T-helper 17 cell (primary cell): ENCODE results near the gene FIGLA. TPM values are rescaled to one million over a fixed set of nuclear protein-coding genes. Genes with fewer than 3 reads are reported as not detected.

ENCODE experiments used
- ATAC-seq: fragments of 150-1000 bp; cut with Tn5 transposase; 2 replicates; pipeline ENCODE4 v1.10.0; 2021; ENCODE audit warnings: mild to moderate bottlenecking, moderate library complexity
- DNase-seq, 3 donors: peaks; one replicate each; pipeline versions ENCODE4 v3.0.0 to v3.0.0-alpha.2; 2020 to 2021
- H3K9me3 ChIP-seq: one replicate; pipeline ENCODE4 v1.7.0; 2013; ENCODE audit warnings: low read length, mild to moderate bottlenecking; ENCODE audit not compliant: control insufficient read depth, poor library complexity, severe bottlenecking
- H3K27ac Mint-ChIP-seq: one replicate; pipeline ENCODE4 v1.8.0; 2022; ENCODE audit warnings: mild to moderate bottlenecking, moderate library complexity, mixed read lengths
- H3K27me3 Mint-ChIP-seq: one replicate; pipeline ENCODE4 v1.8.0; 2022; ENCODE audit warnings: mixed read lengths
- H3K36me3 Mint-ChIP-seq: one replicate; pipeline ENCODE4 v1.8.0; 2022; ENCODE audit warnings: low read depth, mixed read lengths
- H3K4me1 Mint-ChIP-seq: one replicate; pipeline ENCODE4 v1.8.0; 2022; ENCODE audit warnings: mild to moderate bottlenecking, mixed read lengths
- H3K4me3 Mint-ChIP-seq: one replicate; pipeline ENCODE4 v1.8.0; 2022; ENCODE audit warnings: mild to moderate bottlenecking, moderate library complexity, mixed read lengths
- total RNA-seq, 4 donors: library from RNA in 2 of 4; stranded (reverse) in 2 of 4; gene quantifications; one replicate each; pipeline ENCODE4 v1.2.3 and lab custom pipeline; 2022 to 2026

FIGLA gene
- total RNA-seq, 2 donors from 2014 or later, result not detected

- H3K27me3 Mint-ChIP-seq, result peaks cover 56% of the 10 kb centered on the region
Measured at GRCh38 chr2:70759446-70759845, 31.0 kb downstream of the FIGLA start.

GRCh38 chr2:70757966-70758365 is 32.5 kb downstream of the FIGLA start:
- Mint-ChIP-seq H3K36me3 (no peaks in the 10 kb centered on the region), H3K27me3 (peaks cover 48% of the 10 kb centered on the region), H3K4me3 (no peak overlapping the region), H3K27ac (no peak overlapping the region), H3K4me1 (no peaks in the 10 kb centered on the region)
- DNase-seq (no peak), ATAC-seq (no peak)
- H3K9me3 ChIP-seq, result no peaks in the 10 kb centered on the region

More at GRCh38 chr2:70759446-70759845, 31.0 kb downstream of the FIGLA start:
- ATAC-seq, result no peak
- no peaks in the 10 kb centered on the region for H3K4me1 Mint-ChIP-seq
- no peaks in the 10 kb centered on the region for H3K36me3 Mint-ChIP-seq
- no peak overlapping the region for H3K4me3 Mint-ChIP-seq
- H3K27ac Mint-ChIP-seq, result no peak overlapping the region
- no peak for DNase-seq
- H3K9me3 ChIP-seq, result no peaks in the 10 kb centered on the region

- ATAC-seq (no peak), DNase-seq (no peak)
- no peaks in the 10 kb centered on the region for H3K9me3 ChIP-seq
- Mint-ChIP-seq H3K4me3 (no peak overlapping the region), H3K27me3 (peaks cover 46% of the 10 kb centered on the region), H3K4me1 (no peaks in the 10 kb centered on the region), H3K36me3 (no peaks in the 10 kb centered on the region), H3K27ac (no peak overlapping the region)
Measured at GRCh38 chr2:70757360-70757759, 33.1 kb downstream of the FIGLA start.

GRCh38 chr2:70756128-70756527 is 34.3 kb downstream of the FIGLA start:
- H3K27me3 Mint-ChIP-seq, result peaks cover 39% of the 10 kb centered on the region
- no peaks in the 10 kb centered on the region for H3K9me3 ChIP-seq
- H3K27ac Mint-ChIP-seq, result no peak overlapping the region
- H3K36me3 Mint-ChIP-seq, result no peaks in the 10 kb centered on the region
- ATAC-seq (no peak), DNase-seq (no peak)
- H3K4me1 Mint-ChIP-seq, result no peaks in the 10 kb centered on the region
- H3K4me3 Mint-ChIP-seq, result no peak overlapping the region

DNA sequence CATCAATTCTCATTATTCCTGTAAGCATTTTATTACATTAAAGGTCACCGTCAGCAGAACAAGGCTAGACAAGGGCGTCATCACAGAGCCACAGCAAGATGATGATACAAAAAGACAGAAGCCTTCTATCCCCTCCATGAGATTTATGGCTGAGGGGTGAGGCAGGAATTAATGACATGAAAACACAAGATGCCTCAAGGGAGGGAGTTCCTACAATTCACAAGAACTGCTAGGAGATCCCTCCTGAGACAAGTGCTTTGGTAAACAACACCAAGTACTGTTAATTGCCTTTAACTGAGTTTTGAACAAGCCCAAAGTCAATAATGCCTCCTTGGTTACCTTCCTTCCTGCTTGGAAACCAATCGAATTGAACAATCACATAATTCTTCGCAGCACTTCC is 36.5 kb downstream of the FIGLA start:
- Mint-ChIP-seq H3K27me3 (peaks cover 35% of the 10 kb centered on the region), H3K4me3 (no peak overlapping the region), H3K36me3 (no peaks in the 10 kb centered on the region), H3K4me1 (no peaks in the 10 kb centered on the region), H3K27ac (no peak overlapping the region)
- H3K9me3 ChIP-seq, result no peaks in the 10 kb centered on the region
- ATAC-seq, result no peak
- no peak for DNase-seq

GRCh38 chr2:70753031-70753430 is 37.4 kb downstream of the FIGLA start:
- Mint-ChIP-seq H3K4me3 (no peak overlapping the region), H3K27me3 (peaks cover 35% of the 10 kb centered on the region), H3K27ac (no peak overlapping the region), H3K4me1 (no peaks in the 10 kb centered on the region), H3K36me3 (no peaks in the 10 kb centered on the region)
- H3K9me3 ChIP-seq, result no peaks in the 10 kb centered on the region
- DNase-seq (no peak), ATAC-seq (no peak)

DNA sequence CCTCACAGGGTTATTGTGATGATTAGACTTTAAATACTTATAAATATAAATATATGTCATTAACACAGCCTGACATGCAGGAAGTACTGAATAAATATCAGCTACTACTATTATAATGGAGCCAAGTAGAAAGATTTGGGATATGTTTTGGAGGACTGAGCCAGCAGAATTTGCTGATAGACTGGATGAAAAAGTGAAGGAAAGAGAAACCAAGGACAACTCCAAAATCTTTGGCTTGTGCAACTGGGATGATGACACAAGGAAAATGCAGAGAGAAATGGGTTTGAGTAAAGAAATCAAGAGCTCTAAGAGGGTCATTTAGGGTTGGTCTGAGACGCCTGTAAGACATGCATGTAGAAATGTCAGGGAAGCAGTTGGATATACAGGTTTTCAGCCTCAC is 38.0 kb downstream of the FIGLA start:
- ATAC-seq (no peak), DNase-seq (no peak)
- Mint-ChIP-seq H3K4me3 (no peak overlapping the region), H3K36me3 (no peaks in the 10 kb centered on the region), H3K27me3 (peaks cover 29% of the 10 kb centered on the region), H3K4me1 (no peaks in the 10 kb centered on the region), H3K27ac (no peak overlapping the region)
- H3K9me3 ChIP-seq, result no peaks in the 10 kb centered on the region

DNA sequence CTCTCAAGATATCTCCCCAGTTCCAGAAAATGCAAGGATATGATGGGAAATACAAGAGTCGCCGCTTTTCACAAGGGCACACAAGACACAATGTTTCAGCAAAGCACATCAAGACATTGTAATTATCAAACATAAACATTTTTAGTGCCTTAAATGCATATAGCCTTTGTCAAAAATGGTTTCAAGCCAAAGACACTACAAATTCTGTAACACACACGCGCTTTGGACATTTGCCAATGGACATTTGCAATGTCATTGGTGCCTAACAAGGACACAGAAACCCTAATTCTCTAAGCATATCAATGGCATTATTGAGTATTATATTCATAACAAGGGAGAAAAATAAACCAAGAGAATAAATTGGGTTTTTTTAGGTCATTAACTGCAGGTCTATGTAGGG is 38.6 kb downstream of the FIGLA start:
- H3K4me1 Mint-ChIP-seq, result no peaks in the 10 kb centered on the region
- ATAC-seq (no peak), DNase-seq (no peak)
- no peaks in the 10 kb centered on the region for H3K36me3 Mint-ChIP-seq
- H3K27ac Mint-ChIP-seq, result no peak overlapping the region
- H3K27me3 Mint-ChIP-seq, result peaks cover 25% of the 10 kb centered on the region
- H3K4me3 Mint-ChIP-seq, result no peak overlapping the region
- no peaks in the 10 kb centered on the region for H3K9me3 ChIP-seq

GRCh38 chr2:70750320-70750719 is 40.1 kb downstream of the FIGLA start:
- H3K27ac Mint-ChIP-seq, result no peak overlapping the region
- no peaks in the 10 kb centered on the region for H3K9me3 ChIP-seq
- ATAC-seq (no peak), DNase-seq (no peak)
- no peaks in the 10 kb centered on the region for H3K4me1 Mint-ChIP-seq
- peaks cover 18% of the 10 kb centered on the region for H3K27me3 Mint-ChIP-seq
- H3K36me3 Mint-ChIP-seq, result no peaks in the 10 kb centered on the region
- H3K4me3 Mint-ChIP-seq, result no peak overlapping the region

GRCh38 chr2:70748002-70748784 is 42.2 kb downstream of the FIGLA start:
- no peaks in the 10 kb centered on the region for H3K36me3 Mint-ChIP-seq
- H3K27ac Mint-ChIP-seq, result no peak overlapping the region
- H3K9me3 ChIP-seq, result no peaks in the 10 kb centered on the region
- DNase-seq (no peak), ATAC-seq (no peak)
- no peaks in the 10 kb centered on the region for H3K4me1 Mint-ChIP-seq
- H3K4me3 Mint-ChIP-seq, result no peak overlapping the region
- peaks cover 26% of the 10 kb centered on the region for H3K27me3 Mint-ChIP-seq

- DNase-seq, result no peak
- H3K4me3 Mint-ChIP-seq, result no peak overlapping the region
- H3K36me3 Mint-ChIP-seq, result no peaks in the 10 kb centered on the region
- H3K9me3 ChIP-seq, result no peaks in the 10 kb centered on the region
- no peaks in the 10 kb centered on the region for H3K4me1 Mint-ChIP-seq
- no peak overlapping the region for H3K27ac Mint-ChIP-seq
- no peak for ATAC-seq
- H3K27me3 Mint-ChIP-seq, result peaks cover 26% of the 10 kb centered on the region
Measured at GRCh38 chr2:70747284-70747683, 43.2 kb downstream of the FIGLA start.

GRCh38 chr2:70746094-70746974 is 44.1 kb downstream of the FIGLA start:
- H3K9me3 ChIP-seq, result no peaks in the 10 kb centered on the region
- H3K36me3 Mint-ChIP-seq, result no peaks in the 10 kb centered on the region
- no peak overlapping the region for H3K4me3 Mint-ChIP-seq
- no peak for ATAC-seq
- H3K27me3 Mint-ChIP-seq, result peaks cover 26% of the 10 kb centered on the region
- H3K4me1 Mint-ChIP-seq, result no peaks in the 10 kb centered on the region
- no peak overlapping the region for H3K27ac Mint-ChIP-seq
- no peak for DNase-seq

GRCh38 chr2:70745276-70745825 is 45.1 kb downstream of the FIGLA start:
- no peaks in the 10 kb centered on the region for H3K9me3 ChIP-seq
- H3K36me3 Mint-ChIP-seq, result no peaks in the 10 kb centered on the region
- H3K4me1 Mint-ChIP-seq, result no peaks in the 10 kb centered on the region
- H3K27me3 Mint-ChIP-seq, result peaks cover 24% of the 10 kb centered on the region
- DNase-seq (no peak), ATAC-seq (no peak)
- no peak overlapping the region for H3K27ac Mint-ChIP-seq
- H3K4me3 Mint-ChIP-seq, result no peak overlapping the region
